ENCODE results near the gene LIPT1.

LIPT1 gene

GRCh38 chr2:99139003-99139402 lies 15.8 kb upstream of the LIPT1 start:
- no peak overlapping the region for H3K4me3 ChIP-seq (replicated peaks; ENCODE audit: low read depth, low read length)
- no peak for DNase-seq (ENCODE audit: extremely low read depth, low read depth)
- TF ChIP-seq CTCF (IDR thresholded peaks at IDR 0.05; ENCODE audit: low read depth, low read length, missing control alignments) = no peak

- H3K4me3 ChIP-seq (replicated peaks; ENCODE audit: low read depth, low read length) = peak overlapping the region; percentile 73
- TF ChIP-seq CTCF (IDR thresholded peaks at IDR 0.05; ENCODE audit: low read depth, low read length, missing control alignments) = no peak
- DNase-seq (ENCODE audit: extremely low read depth, low read depth) = no peak
Measured at GRCh38 chr2:99140056-99140859, 14.5 kb upstream of the LIPT1 start.

- no peak for TF ChIP-seq CTCF (IDR thresholded peaks at IDR 0.05; ENCODE audit: low read depth, low read length, missing control alignments)
- peak overlapping the region; percentile 73 for H3K4me3 ChIP-seq (replicated peaks; ENCODE audit: low read depth, low read length)
- DNase-seq (ENCODE audit: extremely low read depth, low read depth) = no peak
Measured at GRCh38 chr2:99140860-99141109, 14.0 kb upstream of the LIPT1 start.

GRCh38 chr2:99141110-99142108 lies 13.4 kb upstream of the LIPT1 start, which contains the start of gene C2orf15:
C2orf15 (plus strand) TSS chr2:99141707; CDS start chr2:99150559, 8,852 bp downstream.
- no peak for TF ChIP-seq CTCF (IDR thresholded peaks at IDR 0.05; ENCODE audit: low read depth, low read length, missing control alignments)
- peak; percentile 38 for DNase-seq (ENCODE audit: extremely low read depth, low read depth)
- H3K4me3 ChIP-seq (replicated peaks; ENCODE audit: low read depth, low read length) = peak within 1 kb of the TSS; percentile 73

GRCh38 chr2:99150706-99151105 lies 4.1 kb upstream of the LIPT1 start:
- H3K4me3 ChIP-seq (replicated peaks; ENCODE audit: low read depth, low read length) = no peak overlapping the region
- DNase-seq (ENCODE audit: extremely low read depth, low read depth) = no peak
- TF ChIP-seq CTCF (IDR thresholded peaks at IDR 0.05; ENCODE audit: low read depth, low read length, missing control alignments) = no peak

- no peak overlapping the region for H3K4me3 ChIP-seq (replicated peaks; ENCODE audit: low read depth, low read length)
- no peak for TF ChIP-seq CTCF (IDR thresholded peaks at IDR 0.05; ENCODE audit: low read depth, low read length, missing control alignments)
- no peak for DNase-seq (ENCODE audit: extremely low read depth, low read depth)
Measured at GRCh38 chr2:99152199-99152895, 2.4 kb upstream of the LIPT1 start.
